ENCODE measurements around the gene PTGIS.

The PTGIS gene

GRCh38 chr20:49557449-49557848, 10.5 kb downstream of the PTGIS start:
- DNase-seq = no peak

GRCh38 chr20:49556621-49557020, 11.3 kb downstream of the PTGIS start:
- DNase-seq = no peak

- no peak for DNase-seq
Measured at GRCh38 chr20:49549801-49550551, 18.0 kb downstream of the PTGIS start.

GRCh38 chr20:49548371-49548947, 19.5 kb downstream of the PTGIS start:
- no peak for DNase-seq

- DNase-seq = no peak
Measured at GRCh38 chr20:49545572-49545971, 22.4 kb downstream of the PTGIS start.

- no peak for DNase-seq
Measured at GRCh38 chr20:49544535-49544934, 23.4 kb downstream of the PTGIS start.

GRCh38 chr20:49543858-49544437, 24.0 kb downstream of the PTGIS start:
- DNase-seq = no peak

- DNase-seq = no peak
Measured at GRCh38 chr20:49543071-49543857, 24.7 kb downstream of the PTGIS start.

GRCh38 chr20:49542514-49542991, 25.4 kb downstream of the PTGIS start:
- no peak for DNase-seq

GRCh38 chr20:49541733-49542513, 26.0 kb downstream of the PTGIS start:
- DNase-seq = peak; percentile 50 to 86

- DNase-seq = no peak
Measured at GRCh38 chr20:49540687-49541435, 27.1 kb downstream of the PTGIS start.

GRCh38 chr20:49540232-49540620, 27.7 kb downstream of the PTGIS start:
- DNase-seq = no peak

- no peak for DNase-seq
Measured at GRCh38 chr20:49539481-49540231, 28.3 kb downstream of the PTGIS start.

- DNase-seq = no peak
Measured at GRCh38 chr20:49538950-49539349, 29.0 kb downstream of the PTGIS start.

- peak; percentile 15 to 86 for DNase-seq
Measured at GRCh38 chr20:49534255-49534712, 33.7 kb downstream of the PTGIS start.

GRCh38 chr20:49532285-49532946, 35.5 kb downstream of the PTGIS start:
- DNase-seq = no peak

GRCh38 chr20:49529470-49529869, 38.5 kb downstream of the PTGIS start:
- DNase-seq = no peak

- no peak for DNase-seq
Measured at GRCh38 chr20:49526568-49526967, 41.4 kb downstream of the PTGIS start.

- DNase-seq = no peak
Measured at GRCh38 chr20:49526056-49526455, 41.9 kb downstream of the PTGIS start.

- no peak for DNase-seq
Measured at GRCh38 chr20:49523767-49524360, 44.1 kb downstream of the PTGIS start.

Data from inflammatory macrophage treated with lipopolysaccharide for 1 hour (primary cell).